A673 (cell line): ENCODE results near the gene RASAL2. TPM values are rescaled to one million over a fixed set of nuclear protein-coding genes. Genes with fewer than 3 reads are reported as not detected.

ENCODE experiments used
- BruUV-seq: library from RNA; stranded (reverse); fragments of 400-500 nt; replicated peaks from 2 replicates; lab custom pipeline; 2021; lab: Mats Ljungman, UMichigan
- CTCF ChIA-PET: fragments of 300-600 bp; sonication (Branson Sonifier 250); formaldehyde crosslinking; loops from one replicate; lab custom pipeline; 2022; ENCODE audit warnings: antibody characterized with exemption; lab: Charles Lee
- POLR2A ChIA-PET: fragments of 300-600 bp; sonication (Branson Sonifier 250); formaldehyde crosslinking; loops from one replicate; lab custom pipeline; 2022; ENCODE audit warnings: antibody characterized with exemption; ENCODE audit not compliant: low non-redundant PET; lab: Charles Lee
- DNase-seq: peaks from one replicate; pipeline ENCODE4 v3.0.0-alpha.2; 2015; ENCODE audit warnings: low spot score
- H3K27ac ChIP-seq: fragments of 200-600 bp; sonication (generic); 2 replicates; pipeline ENCODE4 v1.5.1; 2016; ENCODE audit warnings: mixed run types, low read depth, mild to moderate bottlenecking, mixed read lengths, antibody characterized with exemption, low read length; ENCODE audit not compliant: poor library complexity, severe bottlenecking
- H3K27me3 ChIP-seq: fragments of 200-600 bp; sonication (generic); replicated peaks from 2 replicates; pipeline ENCODE4 v1.6.1; 2017; ENCODE audit warnings: mixed run types, low read depth, mild to moderate bottlenecking, mixed read lengths, antibody characterized with exemption, low read length; ENCODE audit not compliant: insufficient read depth, poor library complexity
- H3K36me3 ChIP-seq: fragments of 200-600 bp; sonication (generic); 2 replicates; pipeline ENCODE4 v1.6.1; 2016; ENCODE audit warnings: mixed run types, mild to moderate bottlenecking, mixed read lengths, antibody characterized with exemption, low read length; ENCODE audit not compliant: insufficient read depth, poor library complexity, severe bottlenecking
- H3K4me1 ChIP-seq: fragments of 200-600 bp; sonication (generic); 2 replicates; pipeline ENCODE4 v1.6.1; 2017; ENCODE audit warnings: mixed run types, mild to moderate bottlenecking, mixed read lengths, antibody characterized with exemption, low read length; ENCODE audit not compliant: insufficient read depth, poor library complexity, severe bottlenecking
- H3K4me3 ChIP-seq: fragments of 200-600 bp; sonication (generic); 2 replicates; pipeline ENCODE4 v1.5.1; 2016; ENCODE audit warnings: low read depth, mixed run types, mild to moderate bottlenecking, mixed read lengths, low read length; ENCODE audit not compliant: poor library complexity, severe bottlenecking
- H3K9me3 ChIP-seq: fragments of 200-600 bp; sonication (generic); 2 replicates; pipeline ENCODE4 v1.6.1; 2016; ENCODE audit warnings: mixed run types, low read depth, mild to moderate bottlenecking, mixed read lengths, antibody characterized with exemption, low read length; ENCODE audit not compliant: poor library complexity, severe bottlenecking
- CTCF ChIP-seq: fragments of 300-800, 200-600 bp; sonication (generic); conservative IDR thresholded peaks from 2 replicates; pipeline ENCODE4 v1.5.1; 2017; ENCODE audit warnings: low read depth, mild to moderate bottlenecking, antibody characterized with exemption, low read length, moderate library complexity, mixed read lengths
- EZH2 ChIP-seq: fragments of 200-600 bp; sonication (generic); IDR thresholded peaks from 2 replicates; pipeline ENCODE4 v1.6.1; 2017; ENCODE audit warnings: borderline replicate concordance, low read depth, mild to moderate bottlenecking, mixed read lengths, antibody characterized with exemption, low read length; ENCODE audit not compliant: poor library complexity, severe bottlenecking
- intact Hi-C: fragments of 100-400 bp; cut with micrococcal nuclease; formaldehyde crosslinking; loops from one replicate; pipeline ENCODE4 v1.10.0; 2022; ENCODE audit not compliant: unreplicated experiment
- total RNA-seq: library from RNA; stranded (reverse); gene quantifications from 2 replicates; pipeline ENCODE4 v1.2.3, GENCODE V29; 2021

RASAL2 gene
- total RNA-seq, 1 experiment from 2014 or later, result 8.3 TPM

- no TSS peak for BruUV-seq
- Histone ChIP-seq H3K4me3 (no peak overlapping the region), H3K36me3 (no peaks in the 10 kb centered on the region), H3K27me3 (no peaks in the 10 kb centered on the region), H3K27ac (no peak overlapping the region), H3K9me3 (no peaks in the 10 kb centered on the region), H3K4me1 (no peaks in the 10 kb centered on the region)
- CTCF ChIA-PET, result no interaction called here
- TF ChIP-seq CTCF (no peak), EZH2 (no peak)
- no peak for DNase-seq
- intact Hi-C loops, result no loop called here
- POLR2A ChIA-PET, result no interaction called here
Observed at GRCh38 chr1:178407215-178407614, 313.3 kb downstream of the RASAL2 start.

GRCh38 chr1:178407655-178408054 lies 313.8 kb downstream of the RASAL2 start:
- POLR2A ChIA-PET, result no interaction called here
- CTCF ChIA-PET, result no interaction called here
- BruUV-seq, result no TSS peak

GRCh38 chr1:178408871-178409270 lies 315.0 kb downstream of the RASAL2 start:
- no peaks in the 10 kb centered on the region for H3K27me3 ChIP-seq
- ChIA-PET CTCF (no interaction called here), POLR2A (no interaction called here)
- H3K9me3 ChIP-seq, result no peaks in the 10 kb centered on the region
- H3K4me3 ChIP-seq, result no peak overlapping the region
- no peaks in the 10 kb centered on the region for H3K36me3 ChIP-seq
- intact Hi-C loops, result no loop called here
- TF ChIP-seq EZH2 (no peak), CTCF (no peak)
- H3K27ac ChIP-seq, result no peak overlapping the region
- no peaks in the 10 kb centered on the region for H3K4me1 ChIP-seq
- no TSS peak for BruUV-seq
- DNase-seq, result no peak

More at GRCh38 chr1:178407655-178408054, 313.8 kb downstream of the RASAL2 start:
- Histone ChIP-seq H3K4me1 (no peaks in the 10 kb centered on the region), H3K4me3 (no peak overlapping the region), H3K9me3 (no peaks in the 10 kb centered on the region), H3K27me3 (no peaks in the 10 kb centered on the region), H3K36me3 (no peaks in the 10 kb centered on the region), H3K27ac (no peak overlapping the region)
- intact Hi-C loops, result no loop called here
- DNase-seq, result no peak
- no peak for TF ChIP-seq EZH2
- no peak for TF ChIP-seq CTCF
